Measurements from ENCODE around the gene FANCC.
"Not testable (repeated sequence)": the region's sequence is repeated elsewhere in the genome, so short reads cannot be mapped to it uniquely, and the experiment has no call there.

Gene FANCC

DNA sequence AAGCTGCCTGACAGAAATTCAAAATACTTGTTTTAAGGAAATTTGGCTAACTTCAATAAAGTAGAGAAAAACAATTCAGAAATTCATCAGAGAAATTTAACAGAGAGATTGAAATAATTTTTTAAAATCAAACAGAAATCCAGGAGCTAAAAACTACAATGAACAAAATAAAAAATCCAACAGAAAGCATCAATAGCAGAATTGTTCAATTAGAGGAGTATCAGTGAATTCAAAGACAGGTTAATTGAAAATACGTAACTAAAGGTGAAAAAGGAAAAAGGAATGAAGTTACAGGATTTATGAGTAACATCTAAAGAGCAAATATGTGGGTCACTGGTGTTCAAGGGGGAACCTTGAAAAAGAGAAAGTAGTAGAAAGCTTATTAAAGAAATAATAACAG lies 36.8 kb downstream of the FANCC start:
- DNase-seq (ENCODE audit: low spot score) = no peak

DNA sequence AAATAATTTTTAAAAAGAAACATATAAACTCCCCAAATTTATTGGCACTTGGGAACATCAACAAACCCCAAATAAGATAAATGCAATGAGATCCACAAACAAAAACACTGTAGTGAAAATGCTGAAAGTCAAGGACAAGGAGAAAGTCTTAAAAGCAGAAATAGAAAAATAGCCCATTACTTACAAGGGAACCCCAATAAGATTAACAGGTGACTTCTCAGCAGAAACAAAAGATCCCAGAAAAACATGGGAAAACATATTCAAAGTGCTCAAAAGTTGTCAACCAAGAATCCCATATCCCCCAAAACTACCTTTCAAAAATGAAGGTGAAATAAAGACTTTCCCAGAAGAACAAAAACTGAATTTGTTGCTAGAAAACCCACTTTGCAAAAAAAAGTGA lies 40.0 kb downstream of the FANCC start:
- no peak for DNase-seq (ENCODE audit: low spot score)

DNA sequence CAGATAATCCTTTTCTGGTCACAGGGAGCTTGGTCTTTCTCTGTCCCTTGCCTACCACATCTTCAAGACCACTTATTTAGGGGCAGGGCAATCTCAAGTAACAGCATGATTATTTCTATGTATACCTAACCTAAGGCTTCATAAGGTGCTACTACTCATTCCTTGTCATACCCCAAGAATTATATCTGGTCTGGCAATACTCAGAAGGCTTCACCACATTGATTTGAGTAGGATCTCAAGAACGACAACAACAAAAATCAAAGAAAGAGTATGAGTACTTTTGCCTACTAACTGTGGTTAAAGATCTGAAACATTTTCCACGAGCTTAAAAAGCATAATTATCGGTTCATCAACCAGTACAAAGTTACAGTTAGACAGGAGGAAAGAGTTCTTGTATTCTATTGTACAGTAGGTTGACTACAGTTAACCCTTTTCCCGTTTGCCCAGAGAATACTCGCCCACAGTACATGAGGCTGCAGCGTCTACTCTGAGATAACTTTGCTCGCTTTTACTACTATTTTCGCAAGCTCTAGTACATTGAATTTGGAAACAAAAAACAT lies 41.0 kb downstream of the FANCC start:
- no peak for DNase-seq (ENCODE audit: low spot score)

DNA sequence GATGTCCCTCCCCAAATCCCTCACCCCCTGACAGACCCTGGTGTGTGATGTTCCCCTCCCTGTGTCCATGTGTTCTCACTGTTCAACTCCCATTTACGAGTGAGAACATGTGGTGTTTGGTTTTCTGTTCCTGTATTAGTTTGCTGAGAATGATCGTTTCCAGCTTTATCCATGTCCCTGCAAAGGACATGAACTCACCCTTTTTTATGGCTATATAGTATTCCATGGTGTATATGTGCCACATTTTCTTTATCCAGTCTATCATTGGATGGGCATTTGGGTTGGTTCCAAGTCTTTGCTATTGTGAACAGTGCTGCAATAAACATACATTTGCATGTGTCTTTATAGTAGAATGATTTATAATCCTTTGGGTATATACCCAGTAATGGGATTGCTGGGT lies 43.3 kb downstream of the FANCC start:
- DNase-seq (ENCODE audit: low spot score) = not testable (repeated sequence)

DNA sequence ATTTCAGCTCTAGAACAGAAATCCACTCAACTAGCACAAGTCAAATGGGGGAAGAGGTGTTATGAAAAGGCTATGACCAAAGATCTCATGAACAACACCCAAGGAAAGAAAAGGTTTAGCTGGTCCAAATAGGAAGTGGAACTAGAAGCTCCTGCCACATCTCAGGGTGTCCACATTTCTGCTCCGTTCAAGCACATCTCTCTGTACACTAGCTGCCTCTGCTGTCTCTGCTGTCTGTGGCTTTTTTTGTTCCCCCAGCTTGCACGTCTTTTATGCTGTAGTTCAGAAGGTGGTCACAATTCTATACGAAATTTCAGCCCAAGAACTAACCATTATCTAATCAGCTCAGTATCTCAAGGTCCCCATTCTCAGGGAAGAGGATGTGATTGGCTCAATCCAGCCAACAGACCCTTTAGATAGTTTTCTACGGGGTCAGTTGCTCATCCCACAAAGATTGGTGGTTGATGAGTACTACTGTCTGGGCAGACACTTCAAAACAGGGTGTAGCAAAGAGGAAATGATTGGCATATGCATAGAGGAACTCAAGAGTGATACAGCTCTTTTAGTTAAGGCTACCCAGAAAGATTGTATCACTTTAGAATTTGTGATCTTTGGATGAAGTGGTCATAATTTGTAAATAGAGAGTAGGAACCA lies 44.0 kb downstream of the FANCC start:
- DNase-seq (ENCODE audit: low spot score) = no peak

DNA sequence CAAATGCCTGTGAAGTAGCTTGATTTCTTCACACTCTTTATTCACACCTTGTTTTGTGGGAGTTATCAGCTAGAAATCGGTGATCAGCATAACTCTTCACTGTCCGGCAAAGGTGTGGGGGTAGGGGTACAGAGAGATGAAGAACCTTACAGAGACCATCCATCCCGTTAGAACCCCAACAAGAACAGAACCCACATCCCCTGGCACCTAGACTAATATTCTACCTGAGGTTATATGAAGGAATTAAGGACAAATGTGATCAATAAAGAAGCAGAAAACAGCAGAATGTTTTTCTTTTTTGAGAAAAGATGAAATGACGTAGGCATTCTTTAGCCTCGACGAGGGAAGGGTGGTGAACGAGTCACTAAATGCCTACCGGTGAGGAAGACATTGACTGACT lies 44.7 kb downstream of the FANCC start:
- no peak for DNase-seq (ENCODE audit: low spot score)

DNA sequence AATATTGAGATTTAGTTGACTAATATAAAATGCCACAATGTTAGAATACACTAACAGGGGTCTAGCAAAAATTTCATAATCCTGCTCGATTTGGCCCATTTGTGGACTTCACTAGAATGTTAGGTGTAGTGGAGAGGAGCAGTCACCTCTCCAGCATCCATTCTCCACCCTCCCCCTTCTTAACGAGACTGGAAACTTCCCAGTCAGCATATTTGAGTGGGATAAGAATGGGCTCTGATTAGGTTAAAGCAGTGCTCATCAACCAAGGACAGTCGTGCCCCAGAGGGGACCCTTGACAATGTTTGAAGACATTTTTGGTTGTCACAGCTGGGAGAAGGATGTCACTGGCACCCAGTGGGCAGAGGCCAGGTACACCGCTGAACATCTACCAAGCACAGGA lies 46.7 kb downstream of the FANCC start:
- DNase-seq (ENCODE audit: low spot score) = no peak

DNA sequence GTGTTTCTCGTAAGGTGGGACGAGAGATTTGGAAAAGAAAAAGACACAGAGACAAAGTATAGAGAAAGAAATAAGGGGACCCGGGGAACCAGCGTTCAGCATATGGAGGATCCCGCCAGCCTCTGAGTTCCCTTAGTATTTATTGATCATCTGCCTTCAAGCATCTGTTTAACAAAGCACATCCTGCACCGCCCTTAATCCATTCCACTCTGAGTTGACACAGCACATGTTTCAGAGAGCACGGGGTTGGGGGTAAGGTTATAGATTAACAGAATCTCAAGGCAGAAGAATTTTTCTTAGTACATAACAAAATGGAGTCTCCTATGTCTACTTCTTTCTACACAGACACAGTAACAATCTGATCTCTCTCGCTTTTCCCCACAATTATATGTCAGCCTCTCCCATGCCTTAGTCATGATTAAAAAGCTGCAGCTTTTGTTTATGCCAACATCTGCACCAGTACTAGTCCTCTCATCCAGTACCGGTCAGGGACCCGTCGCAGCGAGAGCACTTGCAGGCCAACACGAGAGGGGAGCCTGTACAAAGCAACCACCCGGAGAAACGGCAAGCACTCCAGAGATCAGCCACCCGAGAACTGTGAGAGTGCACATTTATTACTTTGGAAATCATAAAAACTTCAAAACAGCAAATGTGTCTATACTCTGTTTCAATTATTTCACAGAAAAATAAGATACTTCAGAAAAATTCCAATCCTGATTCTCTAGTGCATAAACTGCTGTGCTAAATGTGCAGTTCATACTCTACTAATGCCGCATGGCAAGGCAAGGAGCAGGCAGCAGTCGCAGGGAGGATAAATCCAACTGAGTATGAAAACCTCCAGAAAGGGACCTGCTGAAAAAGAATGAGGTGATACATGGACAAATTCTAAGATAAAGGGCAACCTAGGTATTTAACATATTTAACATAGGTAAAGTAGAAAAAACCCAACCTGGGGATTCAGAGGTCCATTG lies 47.4 kb downstream of the FANCC start:
- DNase-seq (ENCODE audit: low spot score) = not testable (repeated sequence)

DNA sequence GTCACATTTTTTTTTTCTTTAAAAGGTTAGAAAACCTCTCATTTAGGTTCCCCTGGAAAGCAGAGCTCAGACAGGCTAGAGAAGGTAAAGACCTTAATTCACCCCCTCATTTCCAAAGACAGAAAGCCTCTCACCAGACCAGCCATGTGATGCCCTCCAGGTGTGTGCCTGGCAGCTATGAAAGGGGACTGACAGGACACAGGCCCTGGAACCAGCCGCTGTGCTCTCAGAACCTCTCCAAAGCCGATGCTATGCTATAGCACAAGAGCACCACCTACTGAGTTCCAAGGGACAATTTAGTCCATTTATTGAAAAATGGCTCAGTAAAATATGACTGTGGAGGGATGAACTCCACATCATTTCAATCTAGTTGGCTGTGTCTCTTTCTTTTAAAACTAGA lies 48.8 kb downstream of the FANCC start:
- peak; percentile 18 for DNase-seq (ENCODE audit: low spot score)

DNA sequence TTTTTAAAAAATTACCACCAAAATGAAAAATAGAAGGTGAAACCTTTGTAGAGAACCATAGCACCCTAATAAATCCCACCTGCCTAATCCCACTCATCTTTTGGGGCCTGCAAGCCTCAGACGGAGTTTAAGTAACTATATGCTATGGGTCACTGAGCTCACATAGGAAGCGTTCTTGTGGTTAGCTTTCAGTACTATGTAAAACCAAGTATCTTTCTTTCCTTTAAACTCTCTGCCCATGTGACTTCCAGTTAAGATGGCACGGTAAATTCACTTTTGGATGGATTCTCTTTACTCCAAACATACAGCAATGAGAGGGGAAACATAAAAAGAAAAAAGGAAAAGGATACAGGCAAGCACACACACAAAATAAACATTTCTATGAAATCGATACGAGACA lies 50.9 kb downstream of the FANCC start:
- DNase-seq (ENCODE audit: low spot score) = no peak

DNA sequence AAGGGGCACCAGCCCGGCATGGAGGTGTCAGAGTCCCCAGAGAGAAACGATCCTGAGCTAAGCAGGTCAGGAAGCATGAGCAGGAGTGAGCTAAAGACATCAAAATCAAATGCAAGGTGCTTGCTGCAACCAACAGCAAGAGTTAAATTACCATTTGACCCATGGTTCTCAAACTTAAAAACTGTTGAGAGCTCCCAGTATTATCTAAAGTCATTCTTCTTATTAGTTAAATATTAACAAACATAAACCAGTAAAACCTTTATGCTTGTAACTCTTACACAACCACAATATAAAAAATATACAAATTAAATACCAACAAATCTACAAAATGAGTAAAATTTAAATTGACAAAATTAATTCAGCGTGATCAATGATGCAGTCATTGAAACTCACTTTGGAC lies 51.5 kb downstream of the FANCC start:
- DNase-seq (ENCODE audit: low spot score) = no peak

DNA sequence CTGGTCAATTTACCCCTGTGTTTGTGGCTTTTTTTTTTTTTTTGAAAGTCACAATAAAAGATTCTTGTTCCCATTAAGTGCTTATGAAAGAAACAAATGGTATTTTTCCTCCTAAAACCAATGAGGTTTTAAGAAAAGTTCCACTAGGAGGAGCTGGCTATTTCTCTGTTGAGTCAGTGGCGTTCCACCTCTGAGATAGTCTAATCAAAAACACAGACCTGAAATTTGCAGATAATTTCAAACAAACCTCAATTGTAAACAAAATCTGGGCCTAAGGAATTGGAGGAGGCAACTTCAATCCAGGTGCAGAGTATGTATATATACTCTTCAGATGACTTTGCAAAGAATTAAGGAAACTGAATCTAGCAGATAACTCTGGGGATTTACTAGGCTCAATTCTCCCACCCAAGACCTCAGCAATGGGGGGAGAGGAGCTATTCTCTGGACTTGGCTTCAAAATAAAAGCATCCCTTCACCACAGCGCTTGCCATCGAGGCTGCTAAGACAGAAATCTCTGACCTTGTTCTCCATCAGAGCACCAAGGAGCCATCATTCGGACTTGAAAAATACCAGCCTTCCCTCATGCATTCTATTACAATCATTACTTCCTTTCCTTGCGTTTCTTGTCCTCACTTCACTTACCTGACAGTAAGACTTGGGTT lies 52.4 kb downstream of the FANCC start:
- peak; percentile 11 for DNase-seq (ENCODE audit: low spot score)

DNA sequence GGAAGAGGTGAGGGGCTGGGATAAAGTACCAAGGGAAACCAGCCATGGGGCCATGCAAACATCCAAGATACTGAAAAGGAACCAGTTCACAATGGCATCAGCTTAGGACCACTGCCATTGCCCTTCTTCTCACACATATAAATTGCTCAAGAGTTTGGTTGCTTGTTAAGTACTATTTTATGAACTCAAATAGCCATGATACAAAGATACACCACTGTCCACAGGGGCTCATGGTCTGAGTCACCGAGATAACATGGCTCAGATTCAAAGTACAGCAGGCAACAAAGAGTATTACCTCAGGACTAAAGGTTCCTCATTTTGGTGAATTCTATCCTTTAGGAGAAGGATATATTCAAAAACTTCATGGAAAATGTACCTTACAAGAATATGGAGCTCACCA lies 55.6 kb downstream of the FANCC start:
- DNase-seq (ENCODE audit: low spot score) = no peak

DNA sequence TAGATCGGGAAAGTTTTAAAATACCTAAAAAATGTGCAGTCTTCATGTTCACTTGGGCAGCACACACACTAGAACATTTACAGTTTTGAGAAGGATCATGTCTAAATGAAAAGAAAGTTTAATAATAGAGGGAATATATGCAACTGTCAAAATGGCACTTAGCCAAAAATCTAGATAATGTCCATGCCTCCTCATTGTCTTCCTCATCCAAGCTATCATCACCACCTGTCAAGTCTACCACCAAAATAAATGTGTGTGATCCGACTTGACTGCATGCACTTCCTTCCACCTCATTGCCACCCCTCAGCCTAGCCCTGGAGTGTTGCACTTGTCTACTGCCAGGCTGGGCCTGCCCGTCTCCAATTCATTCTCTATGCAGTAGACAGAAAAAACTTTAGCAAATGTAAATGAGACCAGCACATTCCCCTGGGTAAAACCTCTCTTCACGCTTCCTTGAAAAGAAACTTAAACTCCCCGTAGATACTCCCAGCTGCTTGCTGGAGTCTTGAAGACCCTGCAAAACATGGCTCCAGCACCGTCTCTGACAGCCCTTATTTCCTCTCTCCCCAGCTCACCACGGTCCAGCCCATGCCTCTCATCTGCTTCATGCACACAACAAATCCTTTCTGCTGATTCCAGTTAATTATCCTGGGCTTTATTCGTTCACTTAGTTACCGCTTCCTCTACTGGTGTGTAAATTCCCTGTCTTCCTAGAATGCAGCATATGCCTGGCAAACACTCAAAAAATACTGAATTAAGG lies 66.9 kb downstream of the FANCC start:
- DNase-seq (ENCODE audit: low spot score) = no peak

DNA sequence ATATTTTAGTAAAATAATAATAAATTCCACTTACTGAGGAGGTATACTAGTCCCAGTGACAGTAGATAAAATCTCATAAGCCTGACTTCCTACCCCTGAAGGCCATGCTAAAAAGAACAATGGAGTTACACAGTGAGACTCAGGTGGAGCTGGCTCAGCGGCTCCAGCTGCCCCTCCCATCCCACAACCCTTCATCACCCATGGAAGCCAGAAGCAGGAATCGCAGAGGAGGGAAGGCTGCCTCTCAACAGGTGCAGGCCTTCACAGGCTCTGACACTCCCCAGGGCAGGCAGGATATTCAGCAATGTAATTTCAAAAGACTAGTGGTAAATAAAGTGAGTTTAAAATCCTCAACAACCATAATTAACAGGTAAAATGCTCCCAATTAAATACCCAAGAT lies 67.5 kb downstream of the FANCC start:
- DNase-seq (ENCODE audit: low spot score) = no peak

DNA sequence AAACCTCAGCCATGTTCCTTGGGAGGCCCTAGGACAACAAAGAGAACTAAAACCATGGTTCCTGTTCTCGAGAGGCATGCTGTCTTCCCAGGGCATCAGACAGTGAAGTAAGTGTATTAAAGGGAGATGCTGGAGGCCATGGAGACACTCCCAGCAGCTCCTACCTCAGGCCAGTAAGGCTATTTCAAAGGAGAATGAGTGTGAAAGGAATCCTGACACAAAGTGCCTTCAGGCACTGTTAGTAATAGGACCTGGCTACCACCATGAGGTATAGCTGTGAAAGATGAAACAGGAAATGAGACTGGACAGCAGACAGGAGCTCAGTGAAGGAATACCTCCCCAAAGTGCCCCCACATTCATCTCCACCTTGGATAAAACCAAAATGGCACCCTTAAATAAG lies 71.0 kb downstream of the FANCC start:
- DNase-seq (ENCODE audit: low spot score) = no peak

DNA sequence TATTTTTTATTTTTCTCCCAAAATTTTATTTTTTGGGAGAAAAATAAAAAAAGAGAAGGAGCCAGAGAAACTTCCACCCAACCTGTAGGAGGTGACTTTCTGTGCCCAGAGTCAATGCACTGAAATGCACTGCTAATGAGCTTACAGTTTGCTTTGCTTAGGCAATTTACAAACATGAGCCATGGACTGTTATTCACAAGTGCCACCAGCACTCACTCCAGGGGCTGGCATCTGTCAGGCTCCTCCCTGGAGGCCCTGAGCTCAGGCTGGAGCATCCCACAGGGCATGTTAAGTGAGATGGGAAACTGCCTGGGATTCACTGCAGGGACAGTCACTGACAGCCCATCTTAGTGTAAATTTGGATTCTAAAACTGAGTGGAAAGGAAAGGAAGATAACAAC lies 74.9 kb downstream of the FANCC start:
- no peak for DNase-seq (ENCODE audit: low spot score)

DNA sequence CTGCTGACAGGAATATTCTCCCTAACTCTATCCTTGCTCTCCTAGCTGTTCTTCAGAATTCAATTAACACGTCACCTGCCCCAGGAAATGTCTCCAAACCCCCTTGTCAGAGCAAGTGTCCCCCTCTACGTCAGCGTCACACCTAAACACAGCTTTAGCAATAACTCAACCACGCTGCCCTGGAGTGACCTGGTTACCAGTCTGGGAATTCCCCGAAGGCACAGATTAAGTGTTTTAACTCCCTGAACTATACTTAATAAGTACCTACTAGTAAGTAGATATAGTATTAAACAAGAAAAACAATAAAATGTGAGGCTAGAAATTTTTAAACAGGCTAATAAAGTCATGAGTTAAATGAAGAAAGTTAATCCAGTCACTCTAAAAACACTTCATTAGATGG lies 78.4 kb downstream of the FANCC start:
- no peak for DNase-seq (ENCODE audit: low spot score)

DNA sequence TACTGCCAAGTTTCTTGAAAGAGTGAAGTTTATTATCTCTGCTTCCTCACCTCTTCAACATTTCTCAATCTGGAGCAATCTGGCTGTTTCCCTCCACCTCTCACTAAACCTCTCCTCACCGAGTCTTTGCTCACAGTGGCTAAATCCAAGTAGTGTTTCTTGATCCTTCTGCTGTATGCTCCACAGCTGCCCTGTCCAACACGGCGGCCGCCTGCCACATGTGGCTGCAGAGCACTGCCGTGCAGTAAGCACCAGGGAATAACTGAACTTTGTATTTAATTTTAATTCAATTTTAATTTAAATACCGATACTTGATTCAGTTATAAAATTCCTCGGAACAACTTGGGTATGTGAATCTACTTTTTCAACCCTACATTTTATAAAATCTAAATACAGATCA lies 80.2 kb downstream of the FANCC start:
- no peak for DNase-seq (ENCODE audit: low spot score)

DNA sequence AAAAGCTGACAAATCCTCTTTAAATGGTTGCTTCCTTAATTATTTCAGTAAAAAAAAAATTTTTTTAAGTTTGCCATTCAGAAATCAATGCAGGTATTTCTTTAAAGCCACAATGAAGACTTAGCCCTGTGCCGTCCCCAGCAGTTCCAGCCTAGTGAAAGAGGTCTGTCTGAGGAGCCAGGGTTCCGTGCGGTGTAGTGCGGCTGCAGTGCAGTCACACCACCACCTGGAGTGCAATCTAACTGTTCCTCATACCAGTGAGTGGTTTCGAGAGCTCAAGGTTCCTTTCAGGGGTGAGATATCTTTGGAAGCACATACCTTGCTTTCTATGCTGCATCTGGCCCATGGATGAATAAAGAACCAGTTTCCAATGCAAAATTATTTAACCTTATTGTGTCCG lies 87.5 kb downstream of the FANCC start:
- no peak for DNase-seq (ENCODE audit: low spot score)

DNA sequence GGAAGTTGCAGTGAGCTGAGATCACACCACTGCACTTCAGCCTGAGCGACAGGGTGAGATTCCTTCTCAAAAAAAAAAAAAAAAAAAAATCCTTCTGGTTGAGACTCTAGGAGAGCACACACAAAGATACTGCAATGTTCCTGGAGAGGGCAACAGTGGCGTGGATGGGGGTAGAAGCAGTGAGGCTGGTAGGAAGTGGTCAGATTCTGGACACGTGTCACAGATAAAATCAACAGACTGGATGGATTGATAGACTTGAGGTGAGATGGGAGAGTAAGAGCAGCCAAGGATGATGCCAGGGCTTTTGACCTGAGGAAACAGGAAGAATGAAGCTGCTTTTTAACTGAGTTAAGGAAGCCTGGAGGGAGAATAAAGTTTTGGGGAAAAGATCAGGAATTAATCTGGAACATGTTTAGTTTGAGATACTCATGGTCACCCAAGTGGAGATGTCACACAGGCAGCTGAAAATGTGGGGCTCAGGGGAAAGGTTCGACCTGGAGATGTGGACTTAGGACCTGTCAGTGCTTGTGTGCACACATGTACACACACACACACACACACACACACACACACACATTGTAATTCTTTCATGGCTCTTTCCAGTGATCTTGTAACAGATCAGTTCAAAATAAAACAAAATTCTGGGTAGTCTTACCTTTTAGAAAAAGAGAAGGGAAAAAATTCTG lies 88.1 kb downstream of the FANCC start:
- no peak for DNase-seq (ENCODE audit: low spot score)
